Stimulated activated naive B cell treated with anti-CD40 and anti-IgM and Interleukin-4, amounts not matched to agents 10 μg/mL and 1 μg/mL and 100 μg/mL, for 72 hours (primary cell): ENCODE measurements around the gene LGI4.
"Not testable (repeated sequence)": the region's sequence is repeated elsewhere in the genome, so short reads cannot be mapped to it uniquely, and the experiment has no call there.

Source experiments
- ATAC-seq, 2 donors: fragments of 150-1000 bp; cut with Tn5 transposase; replicated peaks; 2 replicates each; pipeline ENCODE4 v1.10.0; 2021; ENCODE audit warnings: moderate library complexity in 1 of 2
- DNase-seq: peaks from one replicate; pipeline ENCODE4 v3.0.0; 2021
- H3K27ac Mint-ChIP-seq: one replicate; pipeline ENCODE4 v1.8.0; 2022; ENCODE audit warnings: mild to moderate bottlenecking, mixed read lengths
- H3K27me3 Mint-ChIP-seq, 2 donors: one replicate each; pipeline ENCODE4 v1.8.0; 2022; ENCODE audit warnings: mixed read lengths in 2 of 2
- H3K36me3 Mint-ChIP-seq, 2 donors: one replicate each; pipeline ENCODE4 v1.8.0; 2022; ENCODE audit warnings: mixed read lengths in 2 of 2, mild to moderate bottlenecking in 1 of 2
- H3K4me1 Mint-ChIP-seq, 2 donors: one replicate each; pipeline ENCODE4 v1.8.0; 2022; ENCODE audit warnings: mixed read lengths in 2 of 2, mild to moderate bottlenecking in 1 of 2
- H3K4me3 Mint-ChIP-seq, 2 donors: one replicate each; pipeline ENCODE4 v1.8.0; 2022; ENCODE audit warnings: mild to moderate bottlenecking in 2 of 2, mixed read lengths in 2 of 2, moderate library complexity in 1 of 2
- H3K9me3 Mint-ChIP-seq, 2 donors: one replicate each; pipeline ENCODE4 v1.8.0; 2022; ENCODE audit warnings: mixed read lengths in 2 of 2, mild to moderate bottlenecking in 1 of 2

Gene LGI4

GRCh38 chr19:35154525-35155406 lies 19.9 kb upstream of the LGI4 start, which contains the start of gene FXYD5:
Gene FXYD5, plus strand, starts transcription at chr19:35154735. Its CDS starts 816 bp downstream, at chr19:35155551.
- Mint-ChIP-seq H3K9me3 (no peaks in the 10 kb centered on the region), H3K4me1 (peaks cover 26 to 69% of the 10 kb centered on the region in 2 donors), H3K27ac (peak within 1 kb of the TSS; percentile 96), H3K36me3 (peaks cover 35 to 47% of the 10 kb centered on the region in 2 donors), H3K27me3 (peaks cover 0 to 5% of the 10 kb centered on the region in 2 donors), H3K4me3 (peak within 1 kb of the TSS; percentile 94 to 96)
- ATAC-seq (peak; percentile 74 to 76), DNase-seq (peak; percentile 47)

GRCh38 chr19:35153701-35154524 lies 19.1 kb upstream of the LGI4 start:
- Mint-ChIP-seq H3K27ac (peak overlapping the region; percentile 96), H3K27me3 (peaks cover 0 to 5% of the 10 kb centered on the region in 2 donors), H3K36me3 (peaks cover 30 to 38% of the 10 kb centered on the region in 2 donors), H3K9me3 (no peaks in the 10 kb centered on the region), H3K4me3 (peak overlapping the region; percentile 94 to 96), H3K4me1 (peaks cover 26 to 69% of the 10 kb centered on the region in 2 donors)
- DNase-seq (peak; percentile 58), ATAC-seq (peak; percentile 71 to 73)

- not testable (repeated sequence) for DNase-seq, ATAC-seq, H3K27me3 Mint-ChIP-seq, H3K9me3 Mint-ChIP-seq
- H3K4me3 Mint-ChIP-seq = peak overlapping the region; percentile 94 to 96
- H3K27ac Mint-ChIP-seq = peak overlapping the region; percentile 51
- H3K4me1 Mint-ChIP-seq = peaks cover 25 to 62% of the 10 kb centered on the region in 2 donors
- H3K36me3 Mint-ChIP-seq = peaks cover 22 to 30% of the 10 kb centered on the region in 2 donors
Measured at GRCh38 chr19:35153129-35153522, 18.3 kb upstream of the LGI4 start.

- Mint-ChIP-seq H3K9me3 (no peaks in the 10 kb centered on the region), H3K4me1 (peaks cover 24 to 52% of the 10 kb centered on the region in 2 donors), H3K4me3 (no peak overlapping the region), H3K27me3 (peaks cover 0 to 5% of the 10 kb centered on the region in 2 donors), H3K27ac (no peak overlapping the region), H3K36me3 (peaks cover 14 to 17% of the 10 kb centered on the region in 2 donors)
- no peak for DNase-seq
- ATAC-seq = no peak
Measured at GRCh38 chr19:35151273-35152065, 16.6 kb upstream of the LGI4 start.

DNA sequence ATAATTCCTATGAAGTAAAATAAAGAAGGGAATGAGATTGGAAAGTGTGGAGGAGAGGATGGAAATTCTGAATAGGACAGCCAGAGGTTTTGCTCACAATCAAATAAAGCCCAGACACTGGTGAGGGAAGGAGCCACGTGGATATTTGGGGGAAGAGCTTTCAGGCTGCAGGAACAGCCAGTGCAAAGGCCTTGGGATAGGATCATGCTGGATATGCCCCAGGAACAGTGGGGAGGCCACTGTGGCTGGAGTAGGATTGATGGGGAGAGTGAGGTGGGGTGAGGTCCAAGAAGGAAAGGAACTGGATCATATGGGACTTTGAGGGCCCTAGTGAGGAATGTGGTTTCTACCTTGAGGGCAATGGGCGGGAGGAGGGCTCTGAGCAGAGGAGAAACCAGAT lies 15.6 kb upstream of the LGI4 start:
- Mint-ChIP-seq H3K4me1 (peaks cover 16 to 42% of the 10 kb centered on the region in 2 donors), H3K36me3 (peaks cover 5 to 7% of the 10 kb centered on the region in 2 donors), H3K27ac (no peak overlapping the region), H3K27me3 (peaks cover 0 to 5% of the 10 kb centered on the region in 2 donors), H3K9me3 (no peaks in the 10 kb centered on the region), H3K4me3 (no peak overlapping the region)
- DNase-seq (no peak), ATAC-seq (no peak)

- Mint-ChIP-seq H3K36me3 (no peaks in the 10 kb centered on the region), H3K27ac (no peak overlapping the region), H3K9me3 (no peaks in the 10 kb centered on the region), H3K4me3 (no peak overlapping the region), H3K27me3 (peaks cover 0 to 5% of the 10 kb centered on the region in 2 donors), H3K4me1 (peaks cover 18 to 41% of the 10 kb centered on the region in 2 donors)
- ATAC-seq (no peak), DNase-seq (no peak)
Measured at GRCh38 chr19:35149463-35149862, 14.6 kb upstream of the LGI4 start.

- no peak overlapping the region for H3K4me3 Mint-ChIP-seq
- H3K36me3 Mint-ChIP-seq = no peaks in the 10 kb centered on the region
- ATAC-seq (no peak), DNase-seq (no peak)
- no peaks in the 10 kb centered on the region for H3K9me3 Mint-ChIP-seq
- H3K27me3 Mint-ChIP-seq = peaks cover 7 to 8% of the 10 kb centered on the region in 2 donors
- no peak overlapping the region for H3K27ac Mint-ChIP-seq
- peaks cover 15 to 45% of the 10 kb centered on the region in 2 donors for H3K4me1 Mint-ChIP-seq
Measured at GRCh38 chr19:35146746-35147459, 12.0 kb upstream of the LGI4 start.

- Mint-ChIP-seq H3K4me1 (peaks cover 25 to 45% of the 10 kb centered on the region in 2 donors), H3K4me3 (no peak overlapping the region), H3K27ac (no peak overlapping the region), H3K9me3 (no peaks in the 10 kb centered on the region), H3K36me3 (no peaks in the 10 kb centered on the region), H3K27me3 (peaks cover 15 to 19% of the 10 kb centered on the region in 2 donors)
- ATAC-seq (no peak), DNase-seq (no peak)
Measured at GRCh38 chr19:35144600-35145436, 10.0 kb upstream of the LGI4 start.

- Mint-ChIP-seq H3K36me3 (no peaks in the 10 kb centered on the region), H3K4me3 (peak overlapping the region in 1 of 2 donors; percentile 1), H3K27ac (peak overlapping the region; percentile 67), H3K27me3 (peaks cover 15 to 19% of the 10 kb centered on the region in 2 donors), H3K9me3 (no peaks in the 10 kb centered on the region), H3K4me1 (peaks cover 25 to 45% of the 10 kb centered on the region in 2 donors)
- no peak for ATAC-seq
- DNase-seq = no peak
Measured at GRCh38 chr19:35144259-35144599, 9.4 kb upstream of the LGI4 start.

- peaks cover 27 to 45% of the 10 kb centered on the region in 2 donors for H3K4me1 Mint-ChIP-seq
- H3K27ac Mint-ChIP-seq = no peak overlapping the region
- ATAC-seq (no peak), DNase-seq (no peak)
- H3K4me3 Mint-ChIP-seq = peak overlapping the region in 1 of 2 donors; percentile 1
- no peaks in the 10 kb centered on the region for H3K9me3 Mint-ChIP-seq
- H3K36me3 Mint-ChIP-seq = no peaks in the 10 kb centered on the region
- peaks cover 15 to 19% of the 10 kb centered on the region in 2 donors for H3K27me3 Mint-ChIP-seq
Measured at GRCh38 chr19:35143818-35144217, 9.0 kb upstream of the LGI4 start.

DNA sequence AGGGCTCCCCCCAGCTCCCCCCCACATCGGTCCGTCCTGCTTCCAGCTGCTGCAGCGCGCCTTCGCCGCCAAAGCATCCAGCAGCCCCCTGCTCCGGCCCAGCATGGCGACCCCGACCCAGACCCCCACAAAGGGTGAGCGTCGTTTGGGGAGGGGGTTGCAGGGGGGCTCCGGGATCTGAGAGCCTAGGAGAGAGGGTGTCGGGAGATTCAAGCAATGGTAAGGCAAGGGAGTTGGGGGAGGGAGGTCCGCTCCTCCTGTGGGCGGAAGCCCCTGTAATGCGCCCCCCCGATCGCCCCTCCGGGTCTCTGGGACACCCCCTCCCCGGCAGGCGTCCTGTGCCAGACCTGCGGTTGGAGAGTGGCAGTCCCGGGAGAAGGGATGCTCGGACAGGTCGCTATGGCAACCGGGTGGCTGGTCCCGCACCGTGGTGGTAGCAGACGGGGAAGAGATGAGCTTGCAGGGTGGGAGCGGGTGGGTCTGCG lies 8.4 kb upstream of the LGI4 start, which contains the start of gene FXYD7:
Gene FXYD7, plus strand, starts transcription at position 25 of the 485 bp plus-strand sequence. Its CDS starts 79 bp downstream, at position 104.
- Mint-ChIP-seq H3K27me3 (peaks cover 15 to 19% of the 10 kb centered on the region in 2 donors), H3K36me3 (no peaks in the 10 kb centered on the region), H3K9me3 (no peaks in the 10 kb centered on the region), H3K4me3 (peak within 1 kb of the TSS; percentile 81 to 82), H3K4me1 (peaks cover 27 to 45% of the 10 kb centered on the region in 2 donors), H3K27ac (peak within 1 kb of the TSS; percentile 71)
- DNase-seq (no peak), ATAC-seq (no peak)

DNA sequence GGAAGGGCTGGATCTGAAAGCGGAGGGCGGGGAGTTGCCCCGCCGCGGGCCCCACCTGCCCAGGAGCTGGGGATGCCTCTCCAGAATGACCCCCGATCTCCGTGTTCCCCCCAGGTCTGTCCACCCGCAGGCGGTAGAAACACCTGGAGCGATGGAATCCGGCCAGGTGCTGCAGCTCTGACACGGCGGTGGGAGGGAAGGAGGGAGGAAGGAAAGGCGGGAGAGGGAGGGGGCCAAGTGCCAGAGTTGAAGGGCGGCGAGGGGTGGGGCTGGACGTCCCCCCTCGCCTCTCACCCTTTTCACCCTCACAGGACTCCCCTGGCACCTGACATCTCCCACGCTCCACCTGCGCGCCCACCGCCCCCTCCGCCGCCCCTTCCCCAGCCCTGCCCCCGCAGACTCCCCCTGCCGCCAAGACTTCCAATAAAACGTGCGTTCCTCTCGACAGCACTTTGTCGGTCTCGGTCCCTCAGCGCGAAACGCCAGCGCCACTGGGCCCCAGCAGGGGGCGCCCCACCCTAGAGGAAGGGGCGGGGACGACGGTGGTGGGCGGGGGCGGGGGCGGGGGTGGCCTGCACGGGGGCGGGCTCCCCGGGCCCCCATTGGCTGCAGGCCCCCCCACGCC lies 7.9 kb upstream of the LGI4 start:
- DNase-seq (no peak), ATAC-seq (peak; percentile 23 to 29)
- Mint-ChIP-seq H3K36me3 (no peaks in the 10 kb centered on the region), H3K9me3 (no peaks in the 10 kb centered on the region), H3K4me3 (peak overlapping the region; percentile 81 to 82), H3K27me3 (peaks cover 15 to 19% of the 10 kb centered on the region in 2 donors), H3K27ac (peak overlapping the region; percentile 71), H3K4me1 (peaks cover 32 to 45% of the 10 kb centered on the region in 2 donors)
